GM10266 (cell line): ENCODE measurements around the gene NCKAP1.

Experiments used
- DNase-seq: peaks from one replicate; pipeline ENCODE4 v3.0.0; 2012; ENCODE audit errors: extremely low spot score
- CTCF ChIP-seq: IDR thresholded peaks from 2 replicates; pipeline ENCODE4 v1.5.1; 2012; ENCODE audit warnings: mild to moderate bottlenecking, low read depth; ENCODE audit not compliant: control insufficient read depth, insufficient read depth; ENCODE audit errors: missing control alignments

The NCKAP1 gene

DNA sequence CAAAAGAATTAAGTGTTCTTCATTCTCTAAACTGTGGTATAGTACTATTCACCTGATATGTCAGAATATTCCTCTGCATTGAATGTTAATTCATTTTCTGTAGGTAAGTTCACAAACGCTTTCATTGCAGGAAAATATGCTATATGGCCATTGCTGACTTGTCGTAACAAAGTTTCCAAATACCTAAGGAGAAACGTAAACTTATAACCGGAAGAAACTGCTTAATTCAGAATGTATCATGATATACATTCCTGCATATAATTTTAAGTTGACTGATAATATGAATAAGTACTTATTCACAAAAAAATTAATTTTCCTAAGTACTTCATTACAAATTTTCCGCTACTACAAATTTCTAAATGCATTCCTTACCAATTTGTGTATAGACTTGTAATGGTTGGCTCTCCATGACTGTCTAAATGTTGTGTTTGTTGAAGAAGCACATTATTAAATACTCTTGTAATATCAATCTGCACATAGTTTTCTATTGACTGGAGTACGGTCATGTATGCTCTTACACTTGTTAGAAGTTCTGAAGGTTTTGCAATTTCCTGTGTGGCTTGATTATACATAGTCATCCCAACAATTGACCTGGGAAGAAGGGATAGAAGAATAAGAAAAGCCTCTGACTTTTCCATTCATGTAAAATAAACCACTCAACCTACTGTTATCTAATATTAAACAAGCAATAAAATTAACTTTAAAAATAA is 85.4 kb downstream of the NCKAP1 start:
- TF ChIP-seq CTCF, result no peak
- no peak for DNase-seq

DNA sequence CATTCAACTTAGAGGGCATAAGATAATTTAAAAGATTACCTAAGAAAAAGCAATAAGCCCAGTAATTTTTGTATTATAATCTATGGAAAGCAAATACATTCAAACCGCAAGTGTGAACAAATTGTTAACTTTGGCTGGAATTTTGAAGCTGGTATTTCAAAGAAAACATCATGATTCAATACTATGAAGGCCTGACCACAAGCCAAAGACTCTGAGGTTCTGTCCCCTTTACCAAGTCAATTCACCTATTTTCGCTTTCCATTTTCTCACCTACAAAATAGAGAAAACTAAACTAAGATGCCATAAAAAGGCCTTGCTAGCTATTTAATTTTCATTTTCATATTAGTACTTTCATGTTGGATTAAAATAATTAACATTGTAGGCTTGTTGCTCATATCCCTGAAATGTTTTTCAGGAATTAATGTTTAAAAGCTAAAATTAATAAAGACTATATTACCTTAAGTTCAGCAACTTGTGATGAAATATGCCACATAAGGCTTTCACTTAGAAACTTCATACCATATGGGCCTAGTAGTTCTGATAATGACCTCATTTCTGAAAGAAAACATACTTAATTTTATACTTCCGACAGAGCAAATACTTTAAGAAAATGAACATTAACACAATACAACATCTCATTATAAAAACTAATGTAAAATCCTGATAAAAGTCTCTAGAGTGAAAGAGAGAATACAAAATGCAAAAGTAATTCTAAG is 86.2 kb downstream of the NCKAP1 start:
- no peak for DNase-seq
- TF ChIP-seq CTCF, result no peak

DNA sequence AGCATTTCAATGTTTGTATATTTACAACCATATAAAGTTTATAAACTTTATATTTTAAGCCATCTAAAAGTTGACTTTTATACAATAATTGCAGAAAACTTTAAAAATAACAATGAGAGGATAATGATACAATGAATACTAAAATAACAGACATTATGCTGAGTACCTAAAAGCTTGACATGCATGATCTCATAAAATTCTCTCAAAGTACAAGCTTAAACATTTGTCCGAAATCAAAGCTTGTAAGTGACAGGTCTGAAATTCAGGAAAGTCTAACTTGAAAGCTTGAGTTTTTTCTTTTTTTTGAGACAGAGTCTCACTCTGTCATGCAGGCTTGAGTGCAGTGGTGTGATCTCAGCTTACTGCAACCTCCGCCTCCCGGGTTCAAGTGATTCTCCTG is 87.7 kb downstream of the NCKAP1 start:
- DNase-seq, result no peak
- no peak for TF ChIP-seq CTCF

- DNase-seq, result no peak
- no peak for TF ChIP-seq CTCF
These were observed 88.6 kb downstream of the NCKAP1 start for GRCh38 chr2:182949572-182950189.

- TF ChIP-seq CTCF, result no peak
- DNase-seq, result no peak
These were observed 89.2 kb downstream of the NCKAP1 start for GRCh38 chr2:182949052-182949451.

- no peak for TF ChIP-seq CTCF
- DNase-seq, result no peak
These were observed 91.3 kb downstream of the NCKAP1 start for GRCh38 chr2:182946958-182947369.

DNA sequence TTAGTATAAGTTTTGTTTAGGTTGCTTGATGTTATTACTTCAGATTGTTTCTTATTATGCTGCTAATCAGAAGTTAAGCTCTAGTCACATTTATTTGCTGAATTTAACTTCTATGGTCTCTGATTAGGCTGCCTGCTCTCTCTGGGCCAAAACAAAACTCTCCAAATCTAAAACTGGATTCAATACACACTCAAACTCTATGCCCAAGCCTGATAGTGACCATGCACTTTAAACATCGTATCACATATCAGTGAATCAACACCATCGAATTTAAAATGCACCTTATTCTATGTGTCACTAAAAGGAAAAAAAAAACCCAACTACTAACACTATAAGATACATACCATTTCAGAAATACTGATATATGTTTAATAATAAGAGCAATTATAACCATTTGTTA is 94.9 kb downstream of the NCKAP1 start:
- no peak for TF ChIP-seq CTCF

More for the DNA sequence above, 94.9 kb downstream of the NCKAP1 start:
- no peak for DNase-seq
